PC-9 (cell line): ENCODE data around the gene CLTCL1. TPM values are rescaled to one million over a fixed set of nuclear protein-coding genes. Genes with fewer than 3 reads are reported as not detected.

Experiments used
- BruUV-seq: library from RNA; stranded (reverse); fragments of 400-500 nt; replicated peaks from 2 replicates; lab custom pipeline; 2021; lab: Mats Ljungman, UMichigan
- CTCF ChIA-PET: fragments of 300-600 bp; sonication (Branson Sonifier 250); formaldehyde crosslinking; loops from one replicate; lab custom pipeline; 2022; ENCODE audit warnings: antibody characterized with exemption; lab: Charles Lee
- POLR2A ChIA-PET: fragments of 300-600 bp; sonication (Branson Sonifier 250); formaldehyde crosslinking; loops from one replicate; lab custom pipeline; 2022; ENCODE audit warnings: antibody characterized with exemption; ENCODE audit not compliant: unreplicated experiment; lab: Charles Lee
- DNase-seq, 2 experiments: peaks; one replicate each; pipeline versions ENCODE4 v3.0.0 to v3.0.0-alpha.2; 2015 to 2022; ENCODE audit warnings: mixed read lengths in 1 of 2
- H2AFZ ChIP-seq: fragments of 200-600 bp; sonication (generic); 2 replicates; pipeline ENCODE4 v1.8.1; 2017; ENCODE audit warnings: antibody characterized with exemption
- H3F3A ChIP-seq: fragments of 200-600 bp; sonication (generic); 2 replicates; pipeline ENCODE4 v1.8.1; 2017; ENCODE audit warnings: antibody characterized with exemption, mild to moderate bottlenecking, low read depth; ENCODE audit not compliant: insufficient read depth
- H3K27ac ChIP-seq: fragments of 200-600 bp; sonication (generic); 2 replicates; pipeline ENCODE4 v1.6.1; 2016; ENCODE audit warnings: mixed run types
- H3K27me3 ChIP-seq: fragments of 200-600 bp; sonication (generic); 2 replicates; pipeline ENCODE4 v1.6.1; 2016; ENCODE audit warnings: low read depth, mixed run types; ENCODE audit not compliant: insufficient read depth
- H3K36me3 ChIP-seq: fragments of 200-600 bp; sonication (generic); 2 replicates; pipeline ENCODE4 v1.6.1; 2016; ENCODE audit warnings: low read depth, mixed run types
- H3K4me1 ChIP-seq: fragments of 200-600 bp; sonication (generic); replicated peaks from 2 replicates; pipeline ENCODE4 v1.6.1; 2016; ENCODE audit warnings: mixed run types; ENCODE audit not compliant: insufficient read depth
- H3K4me2 ChIP-seq: fragments of 200-600 bp; sonication (generic); 2 replicates; pipeline ENCODE4 v1.6.1; 2017; ENCODE audit warnings: mixed run types
- H3K4me3 ChIP-seq: fragments of 200-600 bp; sonication (generic); 2 replicates; pipeline ENCODE4 v1.6.1; 2016; ENCODE audit warnings: mixed run types
- H3K79me2 ChIP-seq: fragments of 200-600 bp; sonication (generic); 2 replicates; pipeline ENCODE4 v1.6.1; 2017; ENCODE audit warnings: low read depth, mixed run types
- H3K9me2 ChIP-seq: fragments of 200-600 bp; sonication (generic); 2 replicates; pipeline ENCODE4 v1.8.1; 2017; ENCODE audit warnings: mild to moderate bottlenecking; ENCODE audit not compliant: insufficient read depth
- H3K9me3 ChIP-seq: fragments of 200-600 bp; sonication (generic); 2 replicates; pipeline ENCODE4 v1.8.1; 2016; ENCODE audit warnings: low read depth; ENCODE audit not compliant: insufficient read depth
- H4K20me1 ChIP-seq: fragments of 200-600 bp; sonication (generic); 2 replicates; pipeline ENCODE4 v1.8.1; 2017; ENCODE audit not compliant: insufficient read depth
- CTCF ChIP-seq: fragments of 200-600 bp; sonication (generic); conservative IDR thresholded peaks from 2 replicates; pipeline ENCODE4 v1.6.1; 2017; ENCODE audit warnings: mixed run types, antibody characterized with exemption, mild to moderate bottlenecking, moderate library complexity
- EZH2 ChIP-seq: fragments of 200-600 bp; sonication (generic); IDR thresholded peaks from 2 replicates; pipeline ENCODE4 v1.8.0; 2017; ENCODE audit warnings: antibody characterized with exemption, low read depth
- intact Hi-C: fragments of 100-400 bp; cut with micrococcal nuclease; formaldehyde crosslinking; loops from one replicate; pipeline ENCODE4 v1.10.0; 2022; ENCODE audit not compliant: unreplicated experiment
- total RNA-seq: library from RNA; stranded (reverse); gene quantifications from 2 replicates; pipeline ENCODE4 v1.2.3, GENCODE V29; 2021

The CLTCL1 gene
- total RNA-seq, 1 experiment from 2014 or later = 7.2 TPM

- no peak overlapping the region for H3K4me2 ChIP-seq
- H3K27me3 ChIP-seq = no peaks in the 10 kb centered on the region
- DNase-seq = no peak
- BruUV-seq = no TSS peak
- CTCF ChIA-PET = no interaction called here
- no peaks in the 10 kb centered on the region for H3K79me2 ChIP-seq
- POLR2A ChIA-PET = interaction anchor here (0.6 kb wide), 1 partner anchor 44 kb away, joined by 8 read pairs; no protein-coding TSS in a partner anchor
- H3K4me1 ChIP-seq = peaks cover 13% of the 10 kb centered on the region; the same call in 1 of the 2 replicates
- intact Hi-C loops = no loop called here
- H3K36me3 ChIP-seq = no peaks in the 10 kb centered on the region
- H3K27ac ChIP-seq = no peak overlapping the region
- H3K9me3 ChIP-seq = no peaks in the 10 kb centered on the region
- TF ChIP-seq EZH2 (no peak), CTCF (no peak)
- no peaks in the 10 kb centered on the region; the same call in 1 of the 2 replicates for H3F3A ChIP-seq
- no peaks in the 10 kb centered on the region for H3K9me2 ChIP-seq
- no peak overlapping the region for H3K4me3 ChIP-seq
- H4K20me1 ChIP-seq = no peaks in the 10 kb centered on the region
- no peak overlapping the region for H2AFZ ChIP-seq
These were observed 70.7 kb downstream of the CLTCL1 start for GRCh38 chr22:19220867-19221266.

GRCh38 chr22:19218541-19219233 is 72.8 kb downstream of the CLTCL1 start:
- Histone ChIP-seq H3K36me3 (no peaks in the 10 kb centered on the region), H3K4me3 (no peak overlapping the region), H3K27ac (no peak overlapping the region), H3K9me3 (no peaks in the 10 kb centered on the region), H3K79me2 (no peaks in the 10 kb centered on the region), H2AFZ (no peak overlapping the region), H3K4me2 (peak overlapping the region; percentile 44; the same call in 1 of the 2 replicates), H4K20me1 (no peaks in the 10 kb centered on the region), H3K9me2 (no peaks in the 10 kb centered on the region), H3K4me1 (peaks cover 13% of the 10 kb centered on the region; the same call in 1 of the 2 replicates), H3K27me3 (no peaks in the 10 kb centered on the region), H3F3A (no peaks in the 10 kb centered on the region; the same call in 1 of the 2 replicates)
- BruUV-seq = no TSS peak
- intact Hi-C loops = no loop called here
- TF ChIP-seq EZH2 (no peak), CTCF (no peak)
- ChIA-PET POLR2A (no interaction called here), CTCF (no interaction called here)
- DNase-seq = peak in 1 of 2 experiments; percentile 46

- BruUV-seq = no TSS peak
- no peaks in the 10 kb centered on the region for H3K36me3 ChIP-seq
- H3K4me1 ChIP-seq = peaks cover 13% of the 10 kb centered on the region; the same call in 1 of the 2 replicates
- no peak overlapping the region for H3K4me2 ChIP-seq
- CTCF ChIA-PET = no interaction called here
- no peak overlapping the region for H3K4me3 ChIP-seq
- no peak for DNase-seq
- intact Hi-C loops = no loop called here
- H4K20me1 ChIP-seq = no peaks in the 10 kb centered on the region
- no peaks in the 10 kb centered on the region for H3K9me3 ChIP-seq
- H3K27me3 ChIP-seq = no peaks in the 10 kb centered on the region
- H3K9me2 ChIP-seq = no peaks in the 10 kb centered on the region
- H2AFZ ChIP-seq = no peak overlapping the region
- no peak overlapping the region for H3K27ac ChIP-seq
- POLR2A ChIA-PET = no interaction called here
- no peaks in the 10 kb centered on the region; the same call in 1 of the 2 replicates for H3F3A ChIP-seq
- TF ChIP-seq EZH2 = no peak
- H3K79me2 ChIP-seq = no peaks in the 10 kb centered on the region
These were observed 74.9 kb downstream of the CLTCL1 start for GRCh38 chr22:19216579-19216978.
